GM18502 (cell line): Measurements from ENCODE around the gene UBTF.

Experiments used
- ATAC-seq: cut with Tn5 transposase; IDR thresholded peaks from one replicate; pipeline ENCODE4 v1.9.1; 2021; ENCODE audit warnings: mild to moderate bottlenecking; ENCODE audit not compliant: unreplicated experiment, poor library complexity

The UBTF gene, protein sequence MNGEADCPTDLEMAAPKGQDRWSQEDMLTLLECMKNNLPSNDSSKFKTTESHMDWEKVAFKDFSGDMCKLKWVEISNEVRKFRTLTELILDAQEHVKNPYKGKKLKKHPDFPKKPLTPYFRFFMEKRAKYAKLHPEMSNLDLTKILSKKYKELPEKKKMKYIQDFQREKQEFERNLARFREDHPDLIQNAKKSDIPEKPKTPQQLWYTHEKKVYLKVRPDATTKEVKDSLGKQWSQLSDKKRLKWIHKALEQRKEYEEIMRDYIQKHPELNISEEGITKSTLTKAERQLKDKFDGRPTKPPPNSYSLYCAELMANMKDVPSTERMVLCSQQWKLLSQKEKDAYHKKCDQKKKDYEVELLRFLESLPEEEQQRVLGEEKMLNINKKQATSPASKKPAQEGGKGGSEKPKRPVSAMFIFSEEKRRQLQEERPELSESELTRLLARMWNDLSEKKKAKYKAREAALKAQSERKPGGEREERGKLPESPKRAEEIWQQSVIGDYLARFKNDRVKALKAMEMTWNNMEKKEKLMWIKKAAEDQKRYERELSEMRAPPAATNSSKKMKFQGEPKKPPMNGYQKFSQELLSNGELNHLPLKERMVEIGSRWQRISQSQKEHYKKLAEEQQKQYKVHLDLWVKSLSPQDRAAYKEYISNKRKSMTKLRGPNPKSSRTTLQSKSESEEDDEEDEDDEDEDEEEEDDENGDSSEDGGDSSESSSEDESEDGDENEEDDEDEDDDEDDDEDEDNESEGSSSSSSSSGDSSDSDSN

DNA sequence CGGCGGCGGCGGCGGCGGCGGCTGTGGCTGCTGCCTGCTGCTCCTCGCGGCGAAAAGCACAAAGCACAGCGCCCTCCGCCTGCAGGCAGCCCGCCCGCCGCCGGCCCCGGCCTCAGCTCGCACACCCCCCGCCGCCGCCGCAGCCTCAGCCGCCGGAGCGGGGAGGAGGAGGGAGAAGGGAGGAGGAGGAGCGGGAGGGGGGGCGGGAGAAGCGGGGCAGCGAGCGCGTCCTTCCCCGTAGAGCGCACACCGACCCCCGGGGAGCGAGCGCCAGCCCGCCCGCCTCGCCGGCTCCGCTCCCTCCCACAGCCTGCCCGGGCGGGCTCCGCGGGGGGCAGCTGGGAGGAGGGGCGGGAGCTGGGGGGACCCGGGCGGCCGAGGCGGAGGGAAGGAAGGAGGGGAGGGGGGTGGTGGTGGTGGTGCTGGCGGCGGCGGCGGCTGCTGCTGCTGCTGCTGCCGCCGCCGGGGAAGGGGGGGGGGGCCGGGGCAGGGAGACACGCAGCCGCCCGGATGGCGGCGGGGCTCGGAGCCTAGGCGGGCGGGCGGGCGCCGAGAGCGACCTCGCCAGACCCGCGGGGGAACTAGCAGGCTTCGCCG lies at the start of gene UBTF:
TSS of gene UBTF (minus strand) at position 60 of the 597 bp plus-strand sequence. CDS start 1,446 bp downstream, outside the sequence.
- ATAC-seq: peak; percentile 13

DNA sequence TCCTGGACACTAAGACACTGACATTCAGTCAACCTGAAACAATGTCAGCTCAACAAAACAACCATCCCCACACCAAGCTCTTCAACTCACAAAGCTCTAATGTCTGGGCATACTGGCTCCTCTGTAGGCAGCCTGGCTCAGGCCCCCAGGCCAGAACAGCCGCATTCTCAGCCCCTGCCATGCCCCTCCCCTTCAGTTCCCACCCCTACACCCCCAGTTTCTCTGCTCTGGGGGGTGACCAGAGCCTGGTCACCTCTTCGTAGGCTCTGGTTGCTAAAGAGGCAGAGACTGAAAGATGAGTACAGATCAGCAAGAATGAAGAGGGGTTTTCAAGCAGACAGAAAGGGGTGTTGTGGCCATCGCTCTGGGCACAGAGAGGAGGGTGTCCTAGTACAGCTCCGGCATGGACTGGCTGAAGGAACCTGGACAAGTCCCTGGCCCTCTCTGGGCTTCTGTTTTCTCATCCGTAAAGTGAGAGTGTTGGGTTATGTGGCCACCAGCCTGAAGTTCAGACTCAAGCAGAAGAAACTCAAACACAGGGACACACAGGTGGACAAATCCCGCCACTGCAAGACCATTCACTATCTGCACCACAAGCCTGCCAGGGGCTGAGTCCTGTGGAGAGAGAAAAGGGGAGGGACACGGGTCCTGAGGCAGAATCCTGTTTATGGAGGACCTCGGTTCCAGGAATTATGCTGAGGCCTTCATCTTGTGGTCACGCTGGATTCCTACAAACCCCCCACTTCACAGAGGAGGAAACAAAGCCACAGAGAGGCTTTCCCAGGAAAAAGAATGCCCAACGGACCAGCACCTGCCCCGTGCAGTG lies 49.4 kb upstream of the UBTF start:
- ATAC-seq: no peak

- ATAC-seq: no peak
Measured at GRCh38 chr17:44267818-44268490, 48.5 kb upstream of the UBTF start, which contains the start of gene SLC4A1. Gene SLC4A1, minus strand, starts transcription at chr17:44268135. Its CDS starts 5,269 bp downstream, at chr17:44262866.

DNA sequence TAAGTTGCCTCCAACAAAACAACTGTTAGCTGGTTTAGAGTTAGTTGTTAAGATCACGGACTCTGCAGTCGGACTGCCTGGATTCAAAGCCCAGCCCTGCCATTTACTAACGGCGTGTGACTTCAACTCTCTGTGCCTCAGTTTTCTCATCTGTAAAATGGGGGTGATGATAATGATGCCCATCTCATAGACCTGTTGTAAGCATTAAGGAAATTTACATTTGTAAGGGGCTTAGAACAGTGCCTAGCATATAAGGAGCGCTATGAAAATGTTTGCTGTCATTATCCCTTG lies 47.6 kb upstream of the UBTF start:
- no peak for ATAC-seq

DNA sequence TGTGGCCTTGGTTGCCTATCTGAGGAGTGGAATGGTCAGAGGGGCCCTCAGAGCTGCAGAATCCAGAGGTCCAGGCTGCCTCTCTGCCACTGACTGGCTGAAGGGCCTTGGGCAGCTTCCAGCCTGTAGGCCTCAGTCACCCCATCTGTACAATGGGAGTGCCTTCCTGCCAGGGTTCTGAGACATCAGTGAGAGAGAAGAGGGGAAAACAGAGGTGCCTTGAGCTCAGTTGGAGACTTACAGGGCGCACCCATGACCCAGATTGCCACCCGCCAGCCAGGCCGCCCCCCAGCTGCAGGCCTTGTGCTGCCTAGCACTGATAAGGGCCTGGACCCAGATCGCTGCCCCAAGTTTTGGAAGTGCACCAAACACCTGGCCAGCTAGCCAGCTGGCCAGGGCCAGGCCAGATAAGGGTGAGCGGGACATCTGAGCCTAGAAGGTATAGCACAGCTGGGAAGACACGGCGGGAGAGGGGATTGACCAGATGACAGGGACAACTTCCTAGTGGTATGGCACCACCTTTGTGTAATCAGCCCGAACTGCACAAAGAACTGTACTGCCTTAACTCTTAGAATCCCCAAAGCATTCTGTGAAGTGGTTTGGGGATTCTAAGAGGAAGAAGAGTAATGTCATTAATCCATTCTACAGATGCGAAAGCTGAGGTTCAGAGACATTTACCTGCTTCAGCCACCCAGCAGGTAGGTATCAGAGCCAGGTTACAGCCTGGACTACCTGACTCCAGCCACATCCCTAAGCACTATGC lies 47.1 kb upstream of the UBTF start:
- no peak for ATAC-seq

DNA sequence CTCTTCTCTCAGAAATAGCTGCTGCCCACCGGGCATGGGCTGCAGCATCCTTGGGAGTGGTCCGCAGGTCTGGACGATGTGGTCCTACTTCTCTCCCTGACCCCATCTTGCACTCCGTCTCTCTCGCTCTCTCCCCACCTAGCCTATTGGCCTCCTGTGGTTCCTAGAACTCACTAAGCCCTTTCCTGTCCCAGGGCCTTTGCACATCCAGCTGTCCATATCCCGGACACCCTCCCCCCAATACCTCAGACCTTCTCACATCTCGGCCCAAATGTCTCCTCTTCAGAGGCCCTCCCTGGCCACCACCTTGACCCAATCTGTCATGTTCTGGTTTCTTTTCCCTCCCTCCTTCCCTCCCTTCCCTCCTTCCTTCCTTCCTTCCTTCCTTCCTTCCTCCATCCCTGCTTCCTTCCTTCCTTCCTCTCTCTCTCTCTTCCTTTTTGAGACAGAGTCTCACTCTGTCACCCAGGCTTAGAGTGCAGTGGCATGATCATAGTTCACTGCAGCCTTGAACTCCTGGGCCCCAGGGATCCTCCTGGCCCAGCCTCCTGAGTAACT lies 43.9 kb upstream of the UBTF start:
- no peak for ATAC-seq

DNA sequence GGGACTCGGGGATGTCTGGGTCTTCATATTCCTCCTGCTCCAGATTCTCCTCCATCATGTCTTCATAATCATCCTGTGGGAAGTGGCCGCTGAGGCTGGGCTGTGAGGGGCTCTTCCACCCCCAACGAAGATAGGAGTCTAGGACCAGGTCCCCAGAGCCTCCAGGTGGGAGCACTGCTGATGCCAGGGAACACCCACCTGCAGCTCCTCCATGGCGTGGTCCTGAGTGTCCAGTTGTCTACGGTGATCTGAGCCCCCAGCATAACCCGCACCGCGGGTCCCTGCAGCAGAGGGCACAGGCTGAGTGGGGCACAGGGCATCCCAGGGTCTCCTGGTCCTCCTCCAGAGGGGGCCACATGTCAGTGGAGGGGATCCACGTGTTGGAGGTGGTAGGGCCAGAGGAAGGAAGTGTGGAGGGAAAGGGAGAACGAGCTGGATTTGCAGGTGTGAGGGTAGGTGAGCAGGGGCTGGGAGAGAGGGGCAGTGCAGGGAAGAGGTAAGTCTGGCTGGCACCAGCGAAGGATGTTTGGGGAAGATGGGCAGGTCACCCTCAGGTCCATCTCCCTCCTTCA lies 43.3 kb upstream of the UBTF start:
- ATAC-seq: no peak

- ATAC-seq: no peak
Measured at GRCh38 chr17:44260296-44260695, 40.8 kb upstream of the UBTF start.

DNA sequence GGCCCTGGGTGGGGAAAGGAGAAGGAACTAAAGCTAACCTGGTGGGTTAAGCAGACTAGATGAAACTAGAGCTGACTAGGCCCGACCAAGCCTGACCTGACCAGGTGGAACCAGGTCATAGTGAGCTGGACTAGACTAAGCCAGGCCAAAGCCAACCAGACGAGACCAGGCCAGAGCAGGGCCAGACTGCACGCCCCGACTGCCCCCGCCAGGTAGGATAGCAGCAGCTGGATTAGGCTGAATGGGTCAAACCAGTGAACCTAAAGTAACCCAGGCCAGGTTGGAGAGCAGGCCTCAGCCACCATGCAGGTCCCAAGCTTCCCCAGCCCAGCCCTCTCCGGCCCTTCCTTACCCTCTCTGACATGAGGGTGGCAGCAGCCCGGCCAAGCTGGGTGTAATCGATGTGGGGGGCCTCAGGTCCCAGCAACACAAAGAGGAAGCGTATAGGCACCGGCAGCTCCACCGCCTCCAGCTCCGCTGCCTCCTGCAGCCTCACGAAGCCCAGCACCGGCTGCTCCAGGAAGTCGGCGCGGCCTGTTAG lies 39.4 kb upstream of the UBTF start:
- ATAC-seq: no peak

DNA sequence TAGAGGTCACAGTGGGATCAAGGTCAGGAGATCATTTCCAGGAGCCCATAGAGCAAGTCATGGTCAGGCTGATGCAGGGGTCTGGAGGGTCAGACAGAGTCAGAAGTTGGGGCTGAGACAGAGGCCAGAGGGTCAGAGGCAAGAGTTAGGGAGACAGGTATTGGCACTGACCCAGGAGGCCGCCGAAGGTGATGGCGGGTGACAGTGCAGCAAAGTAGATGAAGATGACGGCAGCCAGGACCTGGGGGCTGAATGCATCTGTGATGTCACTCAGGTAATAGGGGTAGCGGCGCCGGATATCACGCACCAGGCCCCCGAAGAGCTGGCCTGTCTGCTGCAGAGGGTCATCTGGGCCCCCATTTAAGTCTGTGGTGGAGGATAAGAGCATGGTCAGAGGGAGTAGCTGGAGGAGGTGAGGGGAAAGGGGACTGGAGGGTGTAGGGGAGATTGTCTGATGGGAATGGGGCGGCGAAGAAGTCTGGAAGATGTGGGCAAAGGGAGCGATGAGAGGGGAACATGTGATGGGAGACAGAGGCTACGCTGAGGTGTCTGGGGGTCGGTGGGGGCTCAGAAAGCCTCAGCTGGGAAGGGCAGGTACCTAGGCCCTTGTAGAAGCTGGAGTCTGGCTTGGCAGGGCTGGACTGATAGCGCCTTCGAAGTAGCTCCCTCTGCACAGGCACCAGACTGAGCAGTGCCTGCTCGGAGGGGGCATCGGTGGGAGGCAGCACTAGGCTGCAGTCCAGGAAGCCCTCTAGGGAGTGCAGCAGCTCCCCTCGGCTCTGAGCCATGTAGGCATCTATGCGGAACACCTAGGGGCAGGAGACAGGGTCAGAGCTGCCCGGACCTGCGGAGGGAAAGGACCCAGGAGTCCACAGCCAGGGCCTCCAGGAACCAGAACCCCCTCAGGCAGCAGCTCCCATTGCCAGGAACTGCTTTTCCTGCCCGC lies 38.6 kb upstream of the UBTF start:
- ATAC-seq: no peak

GRCh38 chr17:44256671-44257070 lies 37.2 kb upstream of the UBTF start:
- no peak for ATAC-seq

DNA sequence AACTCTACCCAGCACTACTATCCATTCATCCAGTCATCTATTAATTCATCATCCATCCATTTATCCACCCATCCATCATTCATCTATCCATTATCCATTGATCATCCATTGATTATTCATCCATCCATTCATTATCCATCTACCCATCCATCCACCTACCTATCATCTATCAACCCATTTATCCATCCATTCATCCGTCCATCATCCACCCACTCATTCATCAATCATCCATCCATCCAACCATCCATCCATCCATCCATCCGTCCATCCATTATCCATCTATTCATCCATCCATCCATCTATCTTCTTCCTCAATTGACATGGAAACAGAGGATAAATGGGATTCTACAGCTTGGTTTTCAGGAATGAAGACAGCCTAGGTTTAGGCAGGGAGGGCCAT lies 36.4 kb upstream of the UBTF start:
- ATAC-seq: no peak

- ATAC-seq: no peak
Measured at GRCh38 chr17:44254361-44255095, 35.1 kb upstream of the UBTF start.

DNA sequence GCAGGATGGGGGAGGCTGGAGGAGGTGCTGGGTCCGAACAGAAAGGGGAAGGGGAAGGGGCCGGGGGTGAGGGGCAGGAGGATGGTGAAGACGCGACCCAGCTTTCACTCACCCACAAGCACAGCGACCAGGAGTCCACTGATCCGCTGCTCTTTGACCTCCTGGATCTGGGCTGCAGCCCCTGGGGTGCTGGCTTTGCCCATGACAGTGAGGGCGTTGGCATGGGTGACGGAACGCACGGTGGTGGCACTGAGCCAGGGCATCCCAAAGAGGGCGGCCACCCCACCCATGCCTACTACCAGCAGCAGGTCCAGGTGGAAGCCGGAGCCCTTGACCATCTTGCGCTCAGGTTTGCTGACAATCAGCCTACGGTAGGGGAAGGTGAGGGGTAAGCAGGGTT lies 33.5 kb upstream of the UBTF start:
- ATAC-seq: no peak

GRCh38 chr17:44251062-44251461 lies 31.6 kb upstream of the UBTF start:
- no peak for ATAC-seq

DNA sequence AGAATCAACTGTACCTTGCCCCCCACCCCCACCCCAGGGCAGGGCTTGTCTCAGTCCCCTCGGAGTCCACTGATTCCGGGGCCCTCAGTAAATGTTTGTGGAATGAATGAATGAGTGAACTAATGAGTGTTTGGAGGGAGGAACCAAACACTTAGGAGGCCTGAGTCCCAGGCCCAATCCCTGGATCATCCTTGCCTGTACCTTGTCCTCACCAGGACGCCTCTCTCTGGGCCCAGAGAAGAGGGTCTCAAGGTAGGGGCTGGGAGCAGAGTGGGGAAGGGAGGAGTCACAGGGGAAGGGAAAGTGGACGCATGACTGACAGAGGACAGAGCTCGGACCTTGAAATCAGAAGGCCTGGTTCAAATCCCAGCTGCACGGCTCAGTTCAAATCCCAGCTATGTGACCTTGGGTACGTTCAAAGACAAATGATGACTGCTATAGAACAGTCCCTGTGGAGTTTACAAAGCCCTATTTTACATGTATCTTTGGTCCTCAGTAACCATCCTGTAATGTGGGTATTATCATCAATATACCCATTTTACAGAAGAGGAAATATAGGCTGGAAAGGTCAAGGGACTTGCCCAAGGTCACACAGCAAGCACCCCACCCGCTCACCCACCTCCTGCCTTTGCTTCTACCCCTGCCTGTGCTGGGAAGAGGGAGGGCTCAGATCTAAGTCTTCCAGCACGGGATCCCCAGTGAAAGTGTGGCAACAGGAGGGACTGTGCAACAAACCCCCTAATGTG lies 30.2 kb upstream of the UBTF start:
- no peak for ATAC-seq
